Activated CD4-positive, alpha-beta T cell treated with anti-CD3 and anti-CD28 coated beads, Interleukin-10, Interleukin-2, amounts not matched to agents 100 ng/mL and 50 ng/mL, durations not matched to agents 16 hours and 8 hours (primary cell): ENCODE data around the gene SLCO3A1.

Source experiments
- DNase-seq: peaks from one replicate; pipeline ENCODE4 v3.0.0-alpha.2; 2020

Gene SLCO3A1

DNA sequence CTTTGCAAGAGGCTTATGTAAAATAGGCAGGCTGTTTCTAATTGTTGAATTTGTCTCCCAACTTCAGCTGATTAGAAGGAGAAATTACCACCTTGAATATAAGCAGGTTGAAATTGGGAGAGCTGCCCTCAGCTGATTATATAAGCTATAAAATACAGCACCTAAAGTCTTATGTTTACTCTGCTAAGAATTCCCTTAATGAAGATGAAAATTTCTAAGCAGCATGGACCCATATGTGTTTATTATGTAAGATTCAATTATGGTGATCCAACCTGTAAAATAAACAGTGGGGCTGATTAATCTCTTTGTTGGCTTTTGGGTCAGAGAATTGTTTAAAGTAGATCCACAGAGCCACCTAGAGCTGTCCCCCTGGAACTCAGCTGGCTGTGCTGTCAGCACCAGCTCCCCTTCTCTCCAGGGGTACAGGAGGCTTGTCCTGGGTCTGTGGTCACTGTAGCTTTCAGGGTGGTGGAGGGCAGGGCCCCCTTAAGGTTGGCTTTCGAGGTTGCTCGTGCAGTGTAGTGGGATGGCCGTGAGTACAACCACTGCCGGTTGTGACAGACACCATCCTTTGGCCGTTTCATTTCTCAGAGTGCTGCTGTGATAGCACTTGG, 9.5 kb downstream of the SLCO3A1 start:
- no peak for DNase-seq

DNA sequence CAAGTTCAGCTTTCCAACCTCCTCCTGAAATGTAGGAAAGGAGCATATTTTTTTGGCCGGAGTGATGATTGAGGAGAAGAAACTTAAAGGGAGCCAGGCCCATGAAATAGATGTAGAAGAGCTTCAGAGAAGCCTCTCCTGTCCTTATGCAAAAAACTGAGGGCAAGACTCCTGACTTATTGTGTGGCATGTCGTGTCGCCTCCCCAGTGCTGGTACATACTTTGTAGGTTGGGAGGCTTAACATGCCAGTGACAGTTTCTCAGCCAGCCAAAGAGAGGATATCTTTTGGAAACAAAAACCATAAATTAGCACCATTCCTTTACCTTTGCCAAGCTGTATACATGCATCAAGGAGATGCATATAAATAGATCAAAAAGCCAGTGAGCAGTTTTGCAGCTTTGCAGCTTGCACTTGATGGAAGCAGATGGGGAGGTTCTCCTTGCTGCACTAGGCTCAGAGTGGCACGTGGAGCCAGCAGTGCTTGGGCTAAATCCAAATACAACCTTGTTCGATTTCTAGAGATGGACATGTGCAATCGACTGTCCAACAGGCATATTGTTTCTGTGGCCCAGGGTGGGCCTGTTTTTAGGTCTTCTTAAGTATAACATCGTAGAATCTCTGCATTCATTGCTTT, 10.2 kb downstream of the SLCO3A1 start:
- no peak for DNase-seq

DNA sequence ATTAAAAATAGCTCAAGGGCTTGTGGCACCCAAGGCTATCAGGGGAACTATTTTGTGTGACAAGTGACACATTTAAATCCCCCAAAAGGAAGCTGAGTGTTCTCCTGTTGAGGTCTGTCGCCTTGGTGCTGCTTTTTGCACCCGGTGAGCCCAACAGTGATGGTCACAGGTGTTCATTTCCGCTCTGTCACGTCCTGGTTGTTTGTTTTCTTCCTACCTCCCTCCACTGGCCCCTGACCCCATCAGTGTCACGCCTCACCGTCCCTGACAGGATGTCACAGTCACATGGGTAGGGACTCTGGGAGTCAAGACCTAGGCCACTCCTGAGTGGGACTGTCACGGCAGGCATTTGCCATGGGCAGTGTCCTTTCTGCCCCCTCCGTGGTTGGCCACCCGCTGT, 11.2 kb downstream of the SLCO3A1 start:
- DNase-seq: no peak

DNA sequence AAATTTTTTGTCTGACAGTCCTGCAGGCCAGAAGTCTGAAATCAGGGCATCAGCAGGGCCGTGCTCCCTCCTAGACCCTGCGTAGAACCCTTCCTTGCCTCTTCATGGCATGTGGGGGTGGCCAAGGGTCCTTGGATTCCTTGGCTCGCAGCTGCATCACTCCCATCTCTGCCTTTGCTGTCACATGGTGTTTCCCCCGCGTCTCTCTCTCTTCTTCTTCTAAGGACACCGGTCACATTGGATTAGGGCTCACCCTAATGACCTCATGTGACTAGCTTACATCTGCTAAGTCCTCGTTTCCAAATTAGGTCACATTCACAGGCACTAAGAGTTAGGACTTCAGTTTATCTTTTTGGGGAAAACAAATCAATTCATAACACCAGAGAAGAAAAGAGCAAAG, 12.0 kb downstream of the SLCO3A1 start:
- DNase-seq: no peak

DNA sequence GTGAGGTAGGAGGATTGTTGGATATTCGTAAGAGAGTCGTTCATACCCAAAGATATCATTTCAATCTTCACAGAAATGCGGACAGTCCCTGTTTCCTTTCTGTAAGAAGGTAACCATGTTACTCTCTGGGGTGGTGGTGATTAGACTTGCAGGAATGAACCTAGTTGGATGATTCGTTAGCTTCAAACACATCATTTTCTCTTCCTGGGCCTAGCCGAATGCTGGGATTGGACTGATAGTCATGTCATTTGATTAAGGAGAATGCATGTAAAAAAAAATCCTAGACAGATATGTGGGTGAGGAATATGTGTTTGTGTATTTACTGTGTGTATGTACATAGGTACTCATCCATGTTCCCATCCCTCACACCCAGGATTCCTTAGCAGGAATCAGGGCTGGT, 12.4 kb downstream of the SLCO3A1 start:
- DNase-seq: no peak

DNA sequence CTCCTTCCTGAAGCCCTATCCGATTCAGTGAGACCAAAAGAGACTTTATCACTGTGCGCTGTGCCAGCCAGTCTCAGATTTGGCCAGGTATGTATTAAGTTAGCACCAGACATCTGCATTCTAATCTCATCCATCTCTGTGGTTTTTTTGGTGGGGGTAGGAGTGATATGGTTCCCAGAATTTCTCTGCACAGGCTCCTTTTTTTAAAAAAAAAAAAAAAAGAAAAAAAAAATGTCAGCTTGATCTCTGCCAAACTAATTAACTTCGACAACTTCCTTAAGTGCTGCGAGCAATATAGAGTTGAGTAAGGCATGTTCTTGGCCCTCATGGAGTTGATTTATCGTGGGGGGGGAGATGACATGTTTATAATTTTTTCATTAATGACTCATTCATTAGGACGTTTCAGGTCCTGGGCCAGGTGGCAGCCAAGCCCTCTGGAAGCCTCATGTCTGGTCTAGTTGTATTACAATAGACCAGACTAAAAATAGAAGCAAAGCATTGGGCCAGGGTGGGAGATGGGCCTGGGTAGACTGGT, 12.9 kb downstream of the SLCO3A1 start:
- DNase-seq: no peak

DNA sequence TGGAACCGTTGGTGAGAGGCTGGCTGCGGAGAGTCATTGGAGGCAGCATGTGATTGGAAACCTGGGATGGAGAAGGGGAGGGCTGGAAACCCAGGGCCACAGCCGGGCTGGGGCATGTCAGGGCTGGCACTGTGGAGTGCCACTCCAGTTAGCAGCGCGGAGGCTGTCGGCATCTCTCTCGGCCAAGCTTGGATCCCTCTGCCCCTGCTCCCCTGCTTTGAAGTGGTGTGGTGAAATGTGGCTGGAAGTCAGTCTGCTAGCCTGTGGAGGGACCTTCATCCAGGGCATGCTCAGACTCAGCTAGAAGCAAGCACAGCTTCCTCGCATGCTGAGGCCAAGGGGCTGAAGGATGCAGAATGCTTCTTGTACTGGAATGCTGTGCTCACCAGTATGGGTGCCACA, 13.5 kb downstream of the SLCO3A1 start:
- DNase-seq: no peak

DNA sequence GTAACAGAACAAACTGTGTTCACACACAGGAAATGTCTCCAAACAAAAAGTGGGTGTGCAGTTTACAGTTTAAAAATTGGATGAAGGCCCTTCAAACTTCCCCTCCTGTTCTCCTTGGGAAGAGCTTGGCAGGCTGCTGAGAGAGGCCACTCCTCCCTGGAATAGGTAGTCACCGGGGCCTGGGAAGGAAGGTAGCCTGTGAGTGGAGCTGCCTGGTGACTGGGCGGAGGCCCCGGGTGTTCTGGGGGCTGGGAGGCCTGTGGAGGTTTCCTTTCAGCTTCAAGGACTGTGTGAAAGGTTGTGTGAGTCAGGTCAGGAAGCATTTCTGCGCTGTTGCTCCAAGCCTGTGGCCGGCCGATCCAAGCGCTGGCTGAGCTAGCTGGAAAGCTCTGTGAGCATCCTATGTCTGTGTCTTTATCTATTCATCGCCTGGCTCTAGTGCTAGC, 14.1 kb downstream of the SLCO3A1 start:
- no peak for DNase-seq

DNA sequence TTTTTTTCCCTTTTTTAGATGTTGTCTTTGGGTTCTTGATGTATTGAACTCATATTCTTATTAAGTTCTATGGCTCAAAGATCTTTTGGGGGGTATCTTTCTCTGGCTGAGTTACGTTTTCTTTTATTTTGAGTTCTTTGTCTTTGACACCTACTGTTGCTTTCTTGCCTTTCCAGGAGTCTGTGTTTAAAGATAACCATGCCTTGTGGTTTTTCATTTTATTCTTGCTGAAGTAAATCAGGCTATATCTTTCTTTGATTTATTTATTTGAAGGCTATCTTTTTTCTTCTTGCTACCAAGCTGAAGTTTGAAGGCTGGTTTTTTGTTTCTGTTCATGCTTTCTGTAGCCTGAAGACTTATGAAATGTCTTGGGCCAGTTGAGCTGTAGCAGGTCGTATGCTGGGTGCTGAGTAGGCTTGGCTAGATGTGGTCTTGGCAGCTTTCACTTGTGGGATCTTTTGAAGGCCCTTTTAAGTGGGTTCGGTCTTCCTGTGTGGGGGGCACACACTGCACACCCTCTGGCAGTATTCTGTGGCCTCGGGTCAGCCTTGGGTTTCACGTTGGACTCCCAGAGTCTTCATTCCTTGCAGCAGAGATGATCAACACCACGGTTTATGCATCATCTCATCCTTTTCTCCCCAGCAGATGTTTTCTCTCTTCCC, 17.5 kb downstream of the SLCO3A1 start:
- DNase-seq: no peak

DNA sequence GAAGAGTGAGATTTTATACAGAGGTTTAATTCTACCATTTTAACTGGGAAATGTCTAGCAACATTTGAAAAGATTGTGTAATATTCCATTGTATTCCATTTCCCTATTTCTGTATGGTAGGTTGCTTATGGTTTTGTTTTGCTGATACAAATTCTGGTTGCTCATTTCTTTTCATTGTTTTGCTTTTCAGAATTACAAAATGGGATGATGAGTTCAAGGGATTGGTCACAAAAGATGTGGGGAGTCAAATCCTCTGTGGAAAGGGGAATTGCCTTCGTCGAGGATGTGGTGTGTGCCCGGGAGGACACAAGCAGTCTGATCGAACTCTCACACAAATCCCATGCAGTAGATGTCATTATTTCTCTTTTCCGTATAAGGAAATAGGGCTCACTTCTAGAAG, 18.3 kb downstream of the SLCO3A1 start:
- no peak for DNase-seq

DNA sequence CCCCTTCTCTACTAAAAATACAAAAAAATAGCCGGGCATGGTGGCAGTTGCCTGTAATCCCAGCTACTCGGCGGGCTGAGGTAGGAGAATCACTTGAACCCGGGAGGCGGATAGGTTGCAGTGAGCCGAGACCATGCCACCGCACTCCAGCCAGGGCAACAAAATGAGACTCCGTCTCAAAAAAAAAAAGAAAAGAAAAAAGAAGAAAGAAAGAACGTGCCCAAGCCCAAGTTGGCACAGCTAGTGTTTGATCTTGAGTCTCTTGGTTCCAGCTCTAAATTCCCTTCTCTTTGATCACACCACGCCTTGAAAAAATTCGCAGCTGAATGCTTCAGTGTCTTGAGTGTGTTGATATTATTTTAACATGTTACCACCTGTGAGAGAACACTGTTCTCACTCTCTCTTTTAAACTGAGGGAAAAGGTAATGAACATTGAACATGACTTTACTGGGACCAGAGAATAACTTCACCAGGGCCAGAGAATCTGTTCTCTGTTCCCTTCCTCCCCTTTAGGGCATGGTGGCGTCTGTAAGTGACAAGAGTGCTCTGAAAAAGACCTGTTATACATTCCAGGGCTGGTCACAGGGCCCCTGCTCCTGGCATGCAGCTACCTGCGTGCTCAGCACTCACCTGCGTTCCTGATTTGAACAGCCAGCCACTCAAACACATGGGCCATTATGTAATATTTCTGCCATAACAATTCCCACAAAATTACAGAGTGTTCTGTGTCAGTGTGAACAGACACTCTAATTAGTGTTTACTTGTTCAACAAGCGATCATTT, 19.0 kb downstream of the SLCO3A1 start:
- no peak for DNase-seq

DNA sequence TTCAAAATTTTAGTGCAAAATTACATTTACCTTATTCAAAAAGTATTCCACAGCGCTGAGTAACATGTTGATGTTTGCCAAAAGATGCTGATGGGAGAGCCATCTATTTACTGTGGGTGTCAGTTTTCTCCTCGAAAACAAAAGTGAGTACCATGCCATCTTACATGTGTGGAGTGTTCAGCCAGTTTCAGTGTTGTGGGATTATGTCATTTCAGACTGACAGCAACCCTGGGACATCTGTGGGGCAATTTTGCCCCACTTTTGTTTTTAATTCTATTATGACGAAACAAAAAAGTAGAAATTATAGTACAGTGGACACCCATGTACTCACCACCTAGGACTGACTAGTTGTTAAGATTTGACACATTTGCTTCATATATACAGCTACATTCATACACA, 19.6 kb downstream of the SLCO3A1 start:
- no peak for DNase-seq

DNA sequence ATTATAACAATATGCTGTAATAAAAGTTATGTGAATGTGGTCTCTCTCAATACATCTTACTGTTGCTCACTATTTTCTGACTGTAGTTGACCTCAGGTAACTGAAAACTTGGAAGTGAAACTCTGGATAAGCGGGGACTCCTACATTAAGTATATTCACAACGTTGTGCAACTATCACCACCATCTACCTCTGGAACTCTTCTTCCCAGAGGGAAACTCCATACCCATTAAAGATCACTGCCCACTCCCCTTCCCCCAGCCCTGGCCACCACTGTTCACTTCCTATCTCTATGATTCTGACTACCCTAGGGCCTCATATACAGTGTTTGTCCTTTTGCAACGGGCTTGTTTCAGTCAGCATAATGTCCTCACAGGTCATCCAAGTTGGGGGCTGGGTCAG, 20.7 kb downstream of the SLCO3A1 start:
- DNase-seq: no peak

DNA sequence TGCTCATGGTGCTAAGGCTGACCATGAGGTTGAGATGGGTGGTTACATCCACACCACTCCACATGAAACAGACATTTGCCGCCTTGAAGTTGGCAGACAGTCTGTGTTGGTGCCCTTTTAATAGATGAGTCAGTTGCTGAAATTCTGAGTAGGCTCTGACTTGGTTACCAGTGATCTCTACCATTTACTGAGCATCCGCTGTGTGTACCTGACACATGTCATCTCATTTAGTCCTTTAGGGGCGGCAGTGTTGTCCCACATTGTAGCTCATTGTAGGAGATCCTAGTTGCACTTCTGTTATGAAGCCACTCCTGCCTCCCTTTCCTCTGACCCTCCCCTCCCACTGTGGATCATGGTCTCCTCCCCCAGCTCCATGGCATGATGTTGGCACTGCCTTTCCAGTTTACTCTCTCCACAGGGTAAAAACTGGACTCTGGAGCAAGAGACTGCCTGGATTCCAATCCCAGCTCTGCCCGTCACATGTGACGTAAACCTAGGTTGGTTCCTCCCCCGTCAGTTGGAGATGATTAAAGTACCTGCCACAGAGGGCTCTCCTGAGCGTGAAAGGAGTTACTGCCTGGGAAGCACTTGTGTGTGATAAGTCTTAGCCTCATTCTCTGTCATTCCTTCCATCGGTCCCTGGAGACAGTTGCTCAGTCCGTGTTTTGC, 21.6 kb downstream of the SLCO3A1 start:
- DNase-seq: no peak

DNA sequence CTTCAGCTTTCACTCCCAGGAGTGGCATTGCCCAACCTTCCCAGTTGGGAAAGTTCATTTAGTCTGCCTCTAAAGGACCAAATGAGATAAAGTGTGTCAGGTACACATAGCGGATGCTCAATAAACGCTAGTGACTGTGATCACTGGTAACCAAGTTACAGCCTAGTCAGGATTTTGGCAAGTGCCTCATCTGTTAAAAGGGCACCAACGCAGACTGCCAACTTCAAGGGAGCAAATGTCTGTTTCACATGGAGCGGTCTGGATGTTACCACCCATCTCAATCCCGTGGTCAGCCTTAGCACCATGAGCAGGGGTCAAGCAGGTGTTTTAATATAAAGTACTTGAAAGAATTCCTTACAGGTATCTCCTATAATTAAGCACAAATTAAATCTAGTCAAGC, 22.7 kb downstream of the SLCO3A1 start:
- DNase-seq: no peak

DNA sequence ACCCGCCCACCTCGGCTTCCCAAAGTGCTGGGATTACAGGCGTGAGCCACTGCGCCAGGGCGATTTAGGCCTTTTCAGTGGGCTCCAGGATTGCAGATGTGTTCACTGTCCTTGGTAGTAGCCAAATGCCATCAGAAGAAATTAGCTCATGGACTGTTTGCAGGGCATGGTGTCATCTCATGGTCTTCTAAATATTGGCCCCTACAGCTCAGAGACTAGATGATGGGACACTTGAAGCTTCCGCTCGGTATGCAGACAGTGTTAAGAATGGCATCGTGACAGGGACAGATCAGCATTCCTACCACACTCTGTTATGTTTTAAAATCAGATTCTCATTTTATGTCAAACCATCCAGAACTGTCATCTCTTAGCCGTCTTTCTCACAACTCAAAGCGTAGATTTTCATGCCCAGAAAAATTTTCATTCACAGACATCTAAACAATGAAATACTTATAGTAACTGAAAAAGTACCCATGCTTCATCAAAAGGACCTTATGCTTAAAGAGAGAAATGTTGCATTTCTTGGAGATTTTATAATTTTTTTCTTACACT, 24.9 kb downstream of the SLCO3A1 start:
- DNase-seq: no peak

DNA sequence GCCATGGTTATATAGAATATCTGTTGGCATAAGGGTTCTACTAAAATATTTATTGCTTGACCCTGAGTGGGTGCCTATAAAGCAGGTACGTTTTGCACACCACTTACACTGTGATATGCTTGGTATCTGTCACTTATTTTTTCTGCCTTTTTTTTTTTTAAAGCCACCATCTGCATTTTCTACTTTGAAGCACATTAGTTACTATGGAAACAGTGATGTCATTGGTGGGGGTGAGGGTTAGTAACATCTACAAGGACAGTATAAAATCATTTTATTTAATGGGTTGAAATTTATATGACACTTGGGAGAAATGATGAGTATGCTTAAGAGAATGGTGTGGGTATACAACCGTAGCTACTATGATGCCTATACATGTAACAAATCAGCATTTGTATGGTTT, 25.6 kb downstream of the SLCO3A1 start:
- no peak for DNase-seq

DNA sequence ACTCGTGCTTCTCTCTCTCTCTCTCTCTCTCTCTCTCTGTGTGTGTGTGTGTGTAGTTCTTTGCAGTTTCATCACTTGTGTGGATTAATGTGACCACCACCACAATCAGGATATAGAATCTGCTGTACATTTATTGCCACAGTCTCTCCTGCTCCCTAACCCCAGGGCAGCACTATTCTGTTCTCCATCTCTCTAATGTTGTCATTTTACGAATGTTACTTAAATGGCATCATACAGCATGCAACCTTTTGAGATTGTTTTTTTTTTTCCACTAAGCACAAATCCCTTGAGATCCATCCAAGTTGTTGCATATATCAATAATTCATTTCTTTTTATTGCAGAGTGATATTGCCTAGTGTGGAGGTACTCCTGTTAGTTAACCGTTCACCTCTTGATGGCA, 26.9 kb downstream of the SLCO3A1 start:
- DNase-seq: no peak

DNA sequence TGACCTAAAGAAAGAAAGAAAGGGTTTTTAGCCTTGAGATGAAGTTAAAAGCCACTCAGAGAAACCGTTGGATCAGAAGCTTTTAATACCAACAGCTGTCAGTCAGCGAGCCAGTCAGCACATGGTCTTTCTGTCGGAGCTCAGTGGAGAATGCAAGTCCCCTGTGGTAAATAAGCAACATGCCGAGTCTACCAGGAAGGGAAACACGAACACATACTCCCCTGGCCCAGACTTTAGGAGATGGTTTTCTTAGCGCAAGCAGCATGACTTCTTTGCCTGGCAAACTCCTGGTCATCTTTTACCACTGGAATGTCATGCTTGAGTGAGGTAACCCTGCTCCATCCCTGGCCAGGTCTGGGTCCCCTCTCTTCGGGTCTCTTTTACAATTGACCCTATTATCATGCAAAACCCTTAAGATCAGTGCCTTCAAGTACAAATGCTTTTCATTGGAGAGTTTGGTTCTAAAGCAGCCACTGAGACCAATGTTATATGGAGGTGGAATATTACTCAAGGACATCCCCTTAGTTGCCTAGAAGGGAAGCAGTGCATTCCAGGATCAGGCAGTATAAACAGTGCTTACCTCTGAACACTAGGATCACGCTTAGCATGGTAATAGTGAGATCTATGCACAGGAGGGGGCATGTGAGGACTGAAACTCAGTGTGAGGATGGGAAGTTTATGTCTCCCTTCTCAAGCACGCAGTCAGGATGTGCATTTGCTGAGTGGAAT, 28.2 kb downstream of the SLCO3A1 start:
- no peak for DNase-seq

DNA sequence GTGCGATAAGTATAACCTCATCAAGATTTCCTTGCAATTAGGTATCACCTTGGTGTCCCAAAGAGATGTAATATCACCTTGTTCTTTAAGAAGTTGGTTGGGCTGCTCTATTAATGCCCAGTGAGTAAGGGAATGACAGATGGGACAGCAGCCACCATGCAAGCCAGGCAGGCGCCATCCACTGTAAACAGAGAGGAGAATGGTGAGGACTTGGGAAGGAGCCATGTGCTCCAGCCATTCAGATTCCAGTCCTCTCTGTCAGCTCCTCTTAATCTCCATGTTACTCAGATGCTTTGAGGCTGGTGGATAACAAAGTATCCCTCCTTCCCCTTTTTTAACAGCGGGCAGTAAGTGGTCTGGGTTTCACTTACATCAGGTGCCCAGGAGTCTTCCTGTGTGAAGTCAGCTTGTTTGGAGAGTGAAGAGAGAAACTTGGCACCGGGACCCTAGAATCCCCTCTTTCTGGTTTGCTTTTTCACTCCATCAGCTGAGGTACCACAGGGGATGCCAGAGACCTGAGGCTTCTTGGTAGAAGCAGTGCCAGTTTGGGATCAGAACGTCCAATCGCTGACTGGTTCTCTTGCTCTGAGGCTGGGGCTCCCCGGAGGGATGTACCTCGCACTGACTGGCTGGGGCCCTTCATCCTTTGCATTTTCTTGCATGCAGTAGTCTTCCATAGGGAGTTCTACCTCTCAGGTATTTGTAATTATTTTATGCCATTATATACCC, 29.5 kb downstream of the SLCO3A1 start:
- DNase-seq: no peak

DNA sequence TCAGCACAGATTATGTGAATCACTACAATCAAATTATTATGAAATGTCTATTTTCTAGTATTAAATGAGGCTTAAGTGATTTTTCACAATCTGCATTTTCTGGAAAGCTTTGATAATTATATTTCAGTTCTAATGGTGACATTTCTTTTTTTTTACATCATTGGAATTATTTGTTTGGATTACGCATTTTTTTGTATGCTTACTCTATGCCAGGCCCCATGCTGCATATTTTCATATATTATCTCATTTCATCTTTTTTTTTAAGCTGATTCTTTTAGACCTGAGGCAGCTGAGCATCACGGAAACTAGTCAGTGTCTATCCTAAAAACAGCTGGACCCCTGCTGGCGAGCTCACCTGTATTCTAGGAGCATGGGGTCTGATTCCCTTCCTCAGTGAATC, 31.1 kb downstream of the SLCO3A1 start:
- DNase-seq: no peak
